ENCODE results near the gene TMCC3.

GRCh38 chr12:94602024-94602423 lies 48.3 kb downstream of the TMCC3 start:
- no peak for TF ChIP-seq SUZ12 (IDR thresholded peaks at IDR 0.05; ENCODE audit: extremely low read depth, insufficient read depth, insufficient read length)
- no peak for TF ChIP-seq ZNF274 (IDR thresholded peaks at IDR 0.05; ENCODE audit: low read depth, low read length)

Measured in NT2/D1 (cell line).